Measurements from ENCODE around the gene ZBTB32. TPM values are rescaled to one million over a fixed set of nuclear protein-coding genes. Genes with fewer than 3 reads are reported as not detected.

ZBTB32 gene
- total and polyA plus RNA-seq, 2 of the 8 experiments (the other 6 are each of a cell fraction or from before 2014, with no cell fraction given) = 0.11 to 0.50 TPM

GRCh38 chr19:35733180-35734125 is 29.1 kb downstream of the ZBTB32 start:
- Histone ChIP-seq H2AK5ac (ENCODE audit: low read depth, low read length) (no peak overlapping the region), H3K4me1 (replicated peaks in 1 of 4; ENCODE audit: control insufficient read depth in 3 of 4, insufficient read depth in 4 of 4, low read length in 3 of 4) (no peaks in the 10 kb centered on the region), H2BK15ac (ENCODE audit: low read length) (no peak overlapping the region), H3K56ac (replicated peaks; ENCODE audit: insufficient read length, low read depth, low read length) (no peak overlapping the region), H4K8ac (ENCODE audit: extremely low read depth, insufficient read depth, low read length) (no peak overlapping the region), H4K91ac (replicated peaks; ENCODE audit: insufficient read length, low read length) (no peak overlapping the region), H2AFZ (ENCODE audit: low read length) (no peak overlapping the region), H2BK12ac (ENCODE audit: low read depth, low read length) (no peak overlapping the region), H3K79me2 (ENCODE audit: control insufficient read depth in 1 of 2, insufficient read depth in 2 of 2, low read length in 2 of 2) (no peaks in the 10 kb centered on the region), H3K36me3 (ENCODE audit: control insufficient read depth in 2 of 4, insufficient read depth in 4 of 4, low read length in 3 of 4) (peaks cover 19 to 63% (median 58%) of the 10 kb centered on the region in 4 experiments), H3K27ac (ENCODE audit: low read depth, low read length) (no peak overlapping the region), H3K27me3 (replicated peaks in 1 of 4; ENCODE audit: control insufficient read depth in 3 of 4, extremely low read depth in 1 of 4, insufficient read depth in 3 of 4, low read length in 3 of 4) (no peaks in the 10 kb centered on the region), H3K18ac (ENCODE audit: extremely low read depth, low read length) (no peak overlapping the region), H3K9ac (replicated peaks in 1 of 4; ENCODE audit: extremely low read depth in 1 of 4, low read depth in 3 of 4, low read length in 3 of 4) (no peak overlapping the region), H3K14ac (ENCODE audit: insufficient read length) (no peak overlapping the region), H2BK20ac (ENCODE audit: low read length) (no peak overlapping the region), H2BK5ac (ENCODE audit: low read depth, low read length) (no peak overlapping the region), H3K4ac (replicated peaks; ENCODE audit: insufficient read length, low read depth, low read length) (no peak overlapping the region), H2BK120ac (replicated peaks; ENCODE audit: low read depth, low read length) (no peak overlapping the region), H3K79me1 (ENCODE audit: low read depth, low read length) (no peaks in the 10 kb centered on the region), H4K5ac (ENCODE audit: insufficient read length, low read depth, low read length) (no peak overlapping the region), H3K23me2 (ENCODE audit: low read depth, low read length) (no peaks in the 10 kb centered on the region), H3K23ac (ENCODE audit: insufficient read length) (no peak overlapping the region), H3K4me3 (ENCODE audit: extremely low read depth in 1 of 4, insufficient read depth in 2 of 4, low read depth in 3 of 4, low read length in 4 of 4) (no peak overlapping the region), H3K4me2 (ENCODE audit: insufficient read depth in 1 of 2, low read depth in 2 of 2, low read length in 2 of 2) (no peak overlapping the region), H3K9me3 (ENCODE audit: insufficient read depth in 2 of 2, low read depth in 1 of 2, low read length in 1 of 2) (no peaks in the 10 kb centered on the region), H4K20me1 (replicated peaks in 1 of 2; ENCODE audit: control insufficient read depth in 1 of 2, insufficient read depth in 2 of 2, low read length in 2 of 2) (peaks cover 12 to 20% of the 10 kb centered on the region in 2 experiments)
- 94% methylated on average over 17 of the region's 35 CpGs; no CpG with 5 or more reads in 1 of the 2 experiments for WGBS, 2 experiments (ENCODE audit: extremely low coverage in 1 of 2, insufficient coverage in 1 of 2, insufficient read length in 1 of 2, insufficient replicate concordance in 2 of 2, low coverage in 1 of 2, low lambda C conversion rate in 2 of 2, missing lambda C conversion rate in 1 of 2)
- ChIA-PET CTCF (ENCODE audit: partially characterized antibody) (interaction anchor here (0.8 to 8.9 kb wide), 3 partner anchors 9 to 85 kb away, joined by 3 to 80 read pairs (median 4); no protein-coding TSS in a partner anchor), POLR2A (ENCODE audit: partially characterized antibody) (interaction anchor here (1.2 to 7.6 kb wide), 6 partner anchors 8 to 15 kb away, joined by 4 to 54 read pairs (median 5); partner anchors contain the start of genes LIN37, PSENEN and U2AF1L4)
- DNase-seq (ENCODE audit: low read depth in 1 of 2, low spot score in 2 of 2) (no peak), FAIRE-seq (no peak)
- TF ChIP-seq EP300 (IDR thresholded peaks at IDR 0.05; ENCODE audit: borderline replicate concordance in 1 of 2, low read depth in 2 of 2, low read length in 2 of 2) = no peak
- TF ChIP-seq JUND (IDR thresholded peaks at IDR 0.05; ENCODE audit: low read length) = no peak
- TF ChIP-seq KDM4A (IDR thresholded peaks at IDR 0.05; ENCODE audit: low read depth, low read length, severe bottlenecking) = no peak
- no peak for TF ChIP-seq EZH2 (IDR thresholded peaks at IDR 0.05; ENCODE audit: low read depth, low read length, severe bottlenecking)
- no peak for TF ChIP-seq SP4 (IDR thresholded peaks at IDR 0.05; ENCODE audit: low read length)
- TF ChIP-seq USF2 (IDR thresholded peaks at IDR 0.05; ENCODE audit: low read length) = no peak
- no peak for TF ChIP-seq CHD1 (IDR thresholded peaks at IDR 0.05; ENCODE audit: low read depth, low read length)
- TF ChIP-seq KDM5A (IDR thresholded peaks at IDR 0.05; ENCODE audit: low read length) = no peak
- TF ChIP-seq, protein P1, sequence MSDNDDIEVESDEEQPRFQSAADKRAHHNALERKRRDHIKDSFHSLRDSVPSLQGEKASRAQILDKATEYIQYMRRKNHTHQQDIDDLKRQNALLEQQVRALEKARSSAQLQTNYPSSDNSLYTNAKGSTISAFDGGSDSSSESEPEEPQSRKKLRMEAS (IDR thresholded peaks at IDR 0.05) = no peak
- TF ChIP-seq TBP (IDR thresholded peaks at IDR 0.05; ENCODE audit: low read depth, low read length) = no peak
